ENCODE data around the gene SLC5A6. TPM values are rescaled to one million over a fixed set of nuclear protein-coding genes. Genes with fewer than 3 reads are reported as not detected.

Gene SLC5A6
- polyA plus RNA-seq, 3 donors, result 8.1 to 21.7 (median 10.2) TPM

DNA sequence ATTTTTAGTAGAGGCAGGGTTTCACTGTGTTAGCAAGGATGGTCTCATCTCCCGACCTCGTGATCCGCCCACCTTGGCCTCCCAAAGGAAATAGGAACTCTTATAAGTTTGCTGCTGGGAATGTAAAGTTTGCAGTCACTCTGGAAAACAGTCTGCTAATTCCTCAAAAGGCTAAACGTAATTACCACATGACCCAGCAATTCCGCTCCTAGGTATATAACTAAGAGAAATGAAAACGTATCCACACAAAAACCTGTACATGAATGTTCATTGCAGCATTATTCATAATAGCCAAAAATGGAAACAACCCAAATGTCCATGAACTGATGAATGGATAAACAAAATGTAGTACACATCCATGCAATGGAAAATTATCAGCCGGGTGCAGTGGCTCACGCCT, 22.1 kb downstream of the SLC5A6 start:
- Histone ChIP-seq H3K9ac (ENCODE audit: insufficient read depth, low read length, poor library complexity, severe bottlenecking) (no peak overlapping the region), H3K27me3 (ENCODE audit: control insufficient read depth in 2 of 2, insufficient read depth in 2 of 2, low read length in 2 of 2) (no peaks in the 10 kb centered on the region), H4K20me1 (ENCODE audit: insufficient read depth, low read length) (no peaks in the 10 kb centered on the region), H3K9me3 (replicated peaks in 1 of 2; ENCODE audit: control insufficient read depth in 1 of 2, insufficient read depth in 1 of 2, low read length in 2 of 2) (no peaks in the 10 kb centered on the region), H3K79me2 (ENCODE audit: insufficient read depth, low read length) (no peaks in the 10 kb centered on the region), H3K4me2 (replicated peaks; ENCODE audit: extremely low read depth, low read length, poor library complexity, severe bottlenecking) (no peak overlapping the region), H3K36me3 (replicated peaks in 1 of 2; ENCODE audit: control insufficient read depth in 1 of 2, insufficient read depth in 2 of 2, low read length in 2 of 2) (no peaks in the 10 kb centered on the region), H3K4me3 (replicated peaks in 1 of 3; ENCODE audit: low read depth in 2 of 3, low read length in 3 of 3) (no peak overlapping the region), H3K4me1 (ENCODE audit: control insufficient read depth in 1 of 2, insufficient read depth in 2 of 2, low read length in 2 of 2) (no peaks in the 10 kb centered on the region), H2AFZ (ENCODE audit: insufficient read depth, low read depth, low read length, poor library complexity, severe bottlenecking) (no peak overlapping the region), H3K27ac (ENCODE audit: low read depth in 1 of 2, low read length in 2 of 2) (no peak overlapping the region)
- H3K4me3 Mint-ChIP-seq, result no peak overlapping the region
- peaks cover 5% of the 10 kb centered on the region for H3K4me1 Mint-ChIP-seq
- no peak for DNase-seq
- peaks cover 1 to 14% (median 4%) of the 10 kb centered on the region in 3 donors for H3K27me3 Mint-ChIP-seq (ENCODE audit: low read depth in 3 of 3)
- TF ChIP-seq, protein P1, sequence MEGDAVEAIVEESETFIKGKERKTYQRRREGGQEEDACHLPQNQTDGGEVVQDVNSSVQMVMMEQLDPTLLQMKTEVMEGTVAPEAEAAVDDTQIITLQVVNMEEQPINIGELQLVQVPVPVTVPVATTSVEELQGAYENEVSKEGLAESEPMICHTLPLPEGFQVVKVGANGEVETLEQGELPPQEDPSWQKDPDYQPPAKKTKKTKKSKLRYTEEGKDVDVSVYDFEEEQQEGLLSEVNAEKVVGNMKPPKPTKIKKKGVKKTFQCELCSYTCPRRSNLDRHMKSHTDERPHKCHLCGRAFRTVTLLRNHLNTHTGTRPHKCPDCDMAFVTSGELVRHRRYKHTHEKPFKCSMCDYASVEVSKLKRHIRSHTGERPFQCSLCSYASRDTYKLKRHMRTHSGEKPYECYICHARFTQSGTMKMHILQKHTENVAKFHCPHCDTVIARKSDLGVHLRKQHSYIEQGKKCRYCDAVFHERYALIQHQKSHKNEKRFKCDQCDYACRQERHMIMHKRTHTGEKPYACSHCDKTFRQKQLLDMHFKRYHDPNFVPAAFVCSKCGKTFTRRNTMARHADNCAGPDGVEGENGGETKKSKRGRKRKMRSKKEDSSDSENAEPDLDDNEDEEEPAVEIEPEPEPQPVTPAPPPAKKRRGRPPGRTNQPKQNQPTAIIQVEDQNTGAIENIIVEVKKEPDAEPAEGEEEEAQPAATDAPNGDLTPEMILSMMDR (IDR thresholded peaks at IDR 0.05), result no peak
- no peaks in the 10 kb centered on the region for H3K36me3 Mint-ChIP-seq
- WGBS (ENCODE audit: insufficient coverage), result no CpG with 5 or more reads among the region's 8 CpGs
- peaks cover 0 to 2% (median 0%) of the 10 kb centered on the region in 7 donors for H3K9me3 Mint-ChIP-seq
- H3K27ac Mint-ChIP-seq, result no peak overlapping the region
- intact Hi-C loops (cut with micrococcal nuclease), result no loop called here

DNA sequence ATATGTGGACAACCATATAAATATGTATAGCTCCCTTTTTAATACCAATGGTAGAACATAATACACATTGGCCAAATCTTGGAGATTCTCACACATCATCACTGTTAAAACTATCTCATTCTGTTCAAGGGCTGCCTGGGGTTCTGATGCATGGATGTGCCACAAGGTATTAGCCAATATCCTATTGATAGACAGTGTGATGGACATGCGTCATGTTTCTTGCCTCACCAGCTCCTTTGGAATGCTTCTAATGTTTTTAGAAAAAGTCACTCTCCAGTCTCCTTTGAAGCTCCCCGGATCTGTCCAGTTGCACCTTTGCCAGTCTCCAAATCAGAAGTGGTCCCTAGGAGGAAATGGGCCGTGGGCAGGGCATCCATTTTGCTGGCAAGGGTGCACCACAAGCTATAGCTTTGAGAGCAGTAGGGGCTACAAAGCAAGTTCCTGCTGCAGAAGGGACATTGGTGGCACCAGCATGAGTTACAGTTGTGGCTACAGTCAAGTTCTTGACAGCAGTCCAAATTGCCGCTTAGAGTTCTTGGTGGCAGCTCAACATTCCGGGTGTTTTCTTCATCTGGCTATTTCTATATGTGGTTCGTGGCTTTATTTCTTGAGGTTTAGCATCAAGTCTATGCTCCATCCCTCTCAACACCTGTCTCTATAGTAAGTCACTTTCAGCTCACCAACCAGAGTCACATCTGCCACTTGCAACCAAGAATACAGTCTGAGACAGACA, 25.3 kb downstream of the SLC5A6 start:
- no peaks in the 10 kb centered on the region for H3K79me2 ChIP-seq (ENCODE audit: insufficient read depth, low read length)
- Mint-ChIP-seq H3K27ac (no peak overlapping the region), H3K36me3 (no peaks in the 10 kb centered on the region), H3K4me1 (peaks cover 2% of the 10 kb centered on the region), H3K4me3 (no peak overlapping the region), H3K9me3 (peaks cover 0 to 2% (median 0%) of the 10 kb centered on the region in 7 donors), H3K27me3 (ENCODE audit: low read depth in 3 of 3) (peaks cover 1 to 8% (median 2%) of the 10 kb centered on the region in 3 donors)
- no peak overlapping the region for H3K4me3 ChIP-seq (replicated peaks in 1 of 3; ENCODE audit: low read depth in 2 of 3, low read length in 3 of 3)
- no peaks in the 10 kb centered on the region for H3K36me3 ChIP-seq (replicated peaks in 1 of 2; ENCODE audit: control insufficient read depth in 1 of 2, insufficient read depth in 2 of 2, low read length in 2 of 2)
- intact Hi-C loops (cut with micrococcal nuclease), result no loop called here
- WGBS (ENCODE audit: insufficient coverage), result 97% methylated on average over 3 of the region's 6 CpGs
- no peaks in the 10 kb centered on the region for H3K9me3 ChIP-seq (replicated peaks in 1 of 2; ENCODE audit: control insufficient read depth in 1 of 2, insufficient read depth in 1 of 2, low read length in 2 of 2)
- H3K9ac ChIP-seq (ENCODE audit: insufficient read depth, low read length, poor library complexity, severe bottlenecking), result no peak overlapping the region
- H3K27me3 ChIP-seq (ENCODE audit: control insufficient read depth in 2 of 2, insufficient read depth in 2 of 2, low read length in 2 of 2), result no peaks in the 10 kb centered on the region
- TF ChIP-seq, protein P1 (IDR thresholded peaks at IDR 0.05), result no peak
- no peak overlapping the region for H3K27ac ChIP-seq (ENCODE audit: low read depth in 1 of 2, low read length in 2 of 2)
- no peaks in the 10 kb centered on the region for H3K4me1 ChIP-seq (ENCODE audit: control insufficient read depth in 1 of 2, insufficient read depth in 2 of 2, low read length in 2 of 2)
- no peaks in the 10 kb centered on the region for H4K20me1 ChIP-seq (ENCODE audit: insufficient read depth, low read length)
- H3K4me2 ChIP-seq (replicated peaks; ENCODE audit: extremely low read depth, low read length, poor library complexity, severe bottlenecking), result no peak overlapping the region
- no peak overlapping the region for H2AFZ ChIP-seq (ENCODE audit: insufficient read depth, low read depth, low read length, poor library complexity, severe bottlenecking)
- DNase-seq, result no peak

Data from CD14-positive monocyte (primary cell).